ENCODE measurements around the gene EPHX1.
A peak's percentile ranks its signal among the peaks of the same experiment; 100 is the strongest.
"Not testable (repeated sequence)": the region's sequence is repeated elsewhere in the genome, so short reads cannot be mapped to it uniquely, and the experiment has no call there.

The EPHX1 gene

DNA sequence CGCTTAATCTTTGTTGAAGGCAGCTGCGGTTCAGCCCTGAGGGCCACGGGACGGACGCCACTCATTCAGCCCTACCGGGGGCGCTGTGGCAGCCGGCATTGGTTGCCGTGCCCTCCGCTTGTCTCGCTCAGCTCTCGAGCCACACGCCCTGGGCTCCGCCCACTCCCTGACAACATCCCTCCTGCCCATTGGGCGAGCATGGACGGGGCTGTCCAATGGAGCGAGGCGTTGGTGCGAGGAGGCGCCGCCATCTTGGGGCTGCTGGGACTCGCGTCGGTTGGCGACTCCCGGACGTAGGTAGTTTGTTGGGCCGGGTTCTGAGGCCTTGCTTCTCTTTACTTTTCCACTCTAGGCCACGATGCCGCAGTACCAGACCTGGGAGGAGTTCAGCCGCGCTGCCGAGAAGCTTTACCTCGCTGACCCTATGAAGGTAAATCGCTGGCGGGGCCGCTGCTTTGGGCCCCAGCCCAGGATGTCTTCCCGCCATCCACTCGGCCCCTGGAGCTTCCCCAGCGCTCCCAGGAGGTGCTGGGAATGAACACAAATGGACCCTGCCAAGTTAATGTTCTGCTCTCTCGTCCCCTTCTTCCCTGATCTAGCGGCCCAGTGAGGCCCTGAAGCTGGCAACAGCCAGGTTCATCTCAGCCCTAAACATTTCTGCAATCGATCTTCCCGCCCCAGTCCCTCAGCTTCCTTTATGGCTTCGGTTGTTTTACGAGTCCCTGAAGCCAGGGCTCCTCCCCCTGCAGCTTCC lies 32.2 kb upstream of the EPHX1 start, which contains the start of gene SRP9:
TSS of gene SRP9 (plus strand) at position 244 of the 754 bp plus-strand sequence. CDS start at position 359, 115 bp downstream.
- peak; percentile 97 for DNase-seq (ENCODE audit: low read depth)

- no peak for DNase-seq (ENCODE audit: low read depth)
Observed at GRCh38 chr1:225778337-225778669, 31.6 kb upstream of the EPHX1 start.

DNA sequence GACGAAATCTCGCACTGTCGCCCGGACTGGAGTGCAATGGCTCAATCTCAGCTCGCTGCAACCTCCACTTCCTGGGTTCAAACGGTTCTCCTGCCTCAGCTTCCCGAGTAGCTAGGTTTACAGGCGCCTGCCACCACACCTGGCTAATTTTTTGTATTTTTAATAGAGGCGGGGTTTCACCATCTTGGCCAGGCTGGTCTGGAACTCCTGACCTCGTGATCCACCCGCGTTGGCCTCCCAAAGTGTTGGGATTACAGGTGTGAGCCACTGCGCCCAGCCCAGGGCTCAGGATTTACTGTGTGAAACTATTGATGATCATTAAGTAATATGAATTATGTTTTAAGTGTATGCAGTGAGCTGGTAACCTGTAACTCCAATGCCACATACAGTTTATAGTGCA lies 30.8 kb upstream of the EPHX1 start:
- DNase-seq (ENCODE audit: low read depth) = not testable (repeated sequence)

DNA sequence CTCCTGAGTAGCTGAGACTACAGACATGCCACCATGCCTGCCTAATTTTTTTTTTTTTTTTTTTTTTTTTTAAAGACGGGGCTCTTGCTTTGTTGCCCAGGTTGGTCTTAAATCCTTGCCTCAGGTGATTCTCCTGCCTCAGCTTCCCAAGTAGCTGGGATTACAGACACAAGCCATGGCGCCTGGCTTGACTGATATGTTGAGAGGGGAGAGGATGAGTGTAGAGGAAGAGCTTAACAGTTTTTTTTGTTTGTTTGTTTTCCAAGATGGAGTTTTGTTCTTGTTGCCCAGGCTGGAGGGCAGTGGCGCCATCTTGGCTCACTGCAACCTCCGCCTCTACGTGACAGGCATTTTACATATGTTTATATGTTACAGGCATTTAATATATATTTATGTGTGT lies 29.8 kb upstream of the EPHX1 start:
- no peak for DNase-seq (ENCODE audit: low read depth)

GRCh38 chr1:225780630-225781029 lies 29.3 kb upstream of the EPHX1 start:
- DNase-seq (ENCODE audit: low read depth) = no peak

- DNase-seq (ENCODE audit: low read depth) = not testable (repeated sequence)
Observed at GRCh38 chr1:225789142-225789541, 20.8 kb upstream of the EPHX1 start.

DNA sequence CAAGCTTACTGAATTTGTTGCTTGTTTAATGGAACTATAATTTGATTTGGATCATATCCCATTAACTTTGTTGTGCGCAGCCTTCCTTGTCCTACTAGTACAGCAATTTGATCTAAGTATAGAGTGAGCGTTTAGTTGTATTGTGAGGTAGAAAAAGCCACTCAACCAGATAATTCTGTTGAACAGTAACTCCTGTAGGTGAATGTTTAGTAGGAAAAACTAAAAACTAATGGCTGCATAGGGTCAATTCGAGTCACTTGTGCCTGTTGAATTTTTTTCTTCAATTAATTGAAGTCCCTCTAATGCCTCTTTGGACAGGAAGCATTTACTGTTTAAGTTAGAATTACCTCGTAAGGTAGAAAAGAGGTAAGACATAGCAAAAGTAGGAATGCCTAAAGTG lies 15.0 kb upstream of the EPHX1 start:
- DNase-seq (ENCODE audit: low read depth) = no peak

GRCh38 chr1:225796097-225796496 lies 13.8 kb upstream of the EPHX1 start:
- DNase-seq (ENCODE audit: low read depth) = not testable (repeated sequence)

DNA sequence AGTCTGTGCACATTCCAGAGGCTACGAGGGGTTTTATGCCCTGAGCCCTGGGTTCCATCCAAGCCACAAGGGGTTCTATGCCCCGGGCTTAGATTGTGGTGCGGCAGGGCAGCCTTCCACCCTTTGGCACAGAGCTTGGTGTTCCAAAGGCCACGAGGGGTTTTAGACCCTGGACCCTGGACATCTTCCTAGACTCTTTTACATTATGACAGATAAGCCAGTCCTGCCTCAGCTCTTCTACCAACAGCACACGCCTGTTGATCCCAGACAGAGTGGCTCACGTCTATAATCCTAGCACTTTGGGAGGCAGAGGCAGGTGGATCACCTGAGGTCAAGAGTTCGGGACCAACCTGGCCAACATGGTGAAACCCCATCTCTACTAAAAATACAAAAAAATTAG lies 8.8 kb upstream of the EPHX1 start:
- DNase-seq (ENCODE audit: low read depth) = not testable (repeated sequence)

GRCh38 chr1:225806249-225806648 lies 3.7 kb upstream of the EPHX1 start:
- DNase-seq (ENCODE audit: low read depth) = no peak

DNA sequence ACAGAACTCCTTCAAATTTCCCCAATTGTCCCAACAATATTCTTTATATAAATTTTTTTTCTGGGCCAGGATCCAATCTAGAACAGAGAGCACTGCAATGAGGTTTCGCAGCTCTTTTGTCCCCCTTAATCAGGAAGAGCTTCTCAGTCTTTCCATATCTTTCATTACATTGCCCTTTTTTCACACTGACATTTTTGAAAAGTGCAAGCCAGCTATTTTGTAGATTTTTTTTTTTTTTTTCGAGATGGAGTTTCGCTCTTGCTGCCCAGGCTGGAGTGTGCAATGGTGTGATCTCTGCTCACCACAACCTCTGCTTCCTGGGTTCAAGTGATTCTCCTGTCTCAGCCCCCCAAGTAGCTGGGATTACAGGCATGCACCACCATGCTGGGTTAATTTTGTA lies 3.2 kb upstream of the EPHX1 start:
- not testable (repeated sequence) for DNase-seq (ENCODE audit: low read depth)

- no peak for DNase-seq (ENCODE audit: low read depth)
Observed at GRCh38 chr1:225808136-225808535, 1.8 kb upstream of the EPHX1 start.

GRCh38 chr1:225810579-225811538 lies 935 bp downstream of the EPHX1 start:
- not testable (repeated sequence) for DNase-seq (ENCODE audit: low read depth)

GRCh38 chr1:225811622-225812487 lies 1.9 kb downstream of the EPHX1 start:
- DNase-seq (ENCODE audit: low read depth) = peak; percentile 32

GRCh38 chr1:225812488-225813213 lies 2.7 kb downstream of the EPHX1 start:
- no peak for DNase-seq (ENCODE audit: low read depth)

- DNase-seq (ENCODE audit: low read depth) = peak; percentile 77
Observed at GRCh38 chr1:225813214-225813964, 3.5 kb downstream of the EPHX1 start.

DNA sequence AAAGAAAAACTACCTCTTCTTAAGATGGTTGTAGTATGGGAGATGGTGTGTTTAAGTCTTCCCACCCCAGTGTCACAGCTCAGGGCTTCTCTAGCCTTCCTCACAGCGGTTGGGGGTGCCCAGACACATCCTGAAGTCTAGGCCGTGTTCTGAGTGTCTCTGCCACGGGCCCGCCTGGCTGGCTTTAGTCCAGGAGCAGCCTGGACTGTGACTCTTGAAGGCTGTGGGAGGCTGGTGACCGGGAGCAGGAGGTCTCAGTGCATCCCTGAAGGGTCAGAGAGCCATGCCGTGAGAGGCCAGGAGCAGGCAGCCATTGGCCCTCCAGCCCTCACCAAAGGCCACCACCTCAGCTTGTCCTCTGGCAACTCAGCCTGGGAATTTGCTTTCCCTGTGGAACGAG lies 4.5 kb downstream of the EPHX1 start:
- no peak for DNase-seq (ENCODE audit: low read depth)

DNA sequence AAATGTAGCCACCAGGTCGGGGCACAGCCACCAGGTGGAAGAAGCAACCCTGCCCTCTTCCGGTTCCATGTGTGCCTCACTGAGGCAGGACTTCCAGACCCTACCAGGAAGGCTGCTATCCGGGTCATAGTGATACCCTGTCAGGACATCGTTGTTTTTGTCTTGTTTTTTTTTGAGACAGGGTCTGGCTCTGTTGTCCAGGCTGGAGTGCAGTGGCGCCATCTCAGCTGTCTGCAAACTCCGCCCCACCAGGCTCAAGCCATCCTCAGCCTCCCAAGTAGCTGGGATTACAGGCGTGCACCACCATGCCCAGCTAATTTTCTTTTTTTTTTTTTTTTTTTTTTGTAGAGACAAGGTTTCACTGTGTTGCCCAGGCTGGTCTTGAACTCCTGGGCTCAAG lies 5.2 kb downstream of the EPHX1 start:
- DNase-seq (ENCODE audit: low read depth) = not testable (repeated sequence)

DNA sequence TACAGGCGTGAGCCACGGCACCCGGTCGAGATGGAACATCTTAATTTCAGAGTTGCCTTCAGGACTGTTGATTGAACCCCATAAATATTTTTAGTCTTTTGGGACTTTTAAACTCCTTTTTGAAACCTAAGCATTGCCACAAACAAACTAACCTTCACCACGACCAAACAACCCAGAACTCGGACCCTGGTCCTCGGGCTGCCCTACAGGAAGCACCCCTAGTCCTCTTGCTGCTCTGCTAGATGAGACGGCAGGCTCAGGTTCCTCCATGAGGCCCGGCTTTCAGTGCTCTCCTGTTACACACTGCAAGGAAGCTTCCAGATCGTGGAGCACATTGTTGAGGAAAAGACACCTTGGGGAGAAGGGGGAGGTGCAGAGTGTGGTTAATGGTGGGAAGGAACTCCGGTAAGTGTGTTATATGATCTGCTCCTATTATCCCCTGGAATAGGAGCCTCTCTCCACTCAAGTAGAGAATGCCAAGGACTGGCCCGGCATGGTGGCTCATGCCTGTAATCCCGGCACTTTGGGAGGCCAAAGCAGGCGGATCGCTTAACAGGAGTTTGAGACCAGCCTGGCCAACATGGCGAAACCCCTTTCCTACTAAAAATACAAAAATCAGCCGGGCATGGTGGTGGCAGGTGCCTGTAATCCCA lies 5.7 kb downstream of the EPHX1 start:
- no peak for DNase-seq (ENCODE audit: low read depth)

All from stromal cell of bone marrow (primary cell).